ENCODE results near the gene CHCHD6. TPM values are rescaled to one million over a fixed set of nuclear protein-coding genes. Genes with fewer than 3 reads are reported as not detected.

CHCHD6 gene
- total RNA-seq, 2 experiments from 2014 or later = 16.6 to 21.2 TPM

GRCh38 chr3:126867863-126868200 is 163.8 kb downstream of the CHCHD6 start:
- Mint-ChIP-seq H3K9me3 (no peaks in the 10 kb centered on the region), H3K27me3 (no peaks in the 10 kb centered on the region), H3K36me3 (ENCODE audit: low read depth) (peaks cover 12% of the 10 kb centered on the region), H3K4me1 (ENCODE audit: low read depth) (peaks cover 6% of the 10 kb centered on the region), H3K27ac (no peak overlapping the region), H3K4me3 (no peak overlapping the region)
- ChIA-PET CTCF (no interaction called here), POLR2A (no interaction called here)
- DNase-seq (no peak), ATAC-seq (no peak)
- no peak for TF ChIP-seq CTCF (IDR thresholded peaks at IDR 0.05)
- intact Hi-C loops (cut with micrococcal nuclease) = no loop called here

- H3K9me3 Mint-ChIP-seq = no peaks in the 10 kb centered on the region
- DNase-seq = no peak
- ChIA-PET CTCF (no interaction called here), POLR2A (no interaction called here)
- peaks cover 3% of the 10 kb centered on the region for H3K36me3 Mint-ChIP-seq (ENCODE audit: low read depth)
- no peak for ATAC-seq
- no peaks in the 10 kb centered on the region for H3K27me3 Mint-ChIP-seq
- H3K4me1 Mint-ChIP-seq (ENCODE audit: low read depth) = no peaks in the 10 kb centered on the region
- no peak for TF ChIP-seq CTCF (IDR thresholded peaks at IDR 0.05)
- no peak overlapping the region for H3K27ac Mint-ChIP-seq
- no peak overlapping the region for H3K4me3 Mint-ChIP-seq
- intact Hi-C loops (cut with micrococcal nuclease) = no loop called here
Observed at GRCh38 chr3:126870608-126871210, 166.7 kb downstream of the CHCHD6 start.

GRCh38 chr3:126872701-126873342 is 168.8 kb downstream of the CHCHD6 start:
- Mint-ChIP-seq H3K27me3 (no peaks in the 10 kb centered on the region), H3K4me1 (ENCODE audit: low read depth) (no peaks in the 10 kb centered on the region), H3K36me3 (ENCODE audit: low read depth) (peaks cover 1% of the 10 kb centered on the region), H3K27ac (no peak overlapping the region), H3K4me3 (no peak overlapping the region), H3K9me3 (no peaks in the 10 kb centered on the region)
- intact Hi-C loops (cut with micrococcal nuclease) = no loop called here
- ChIA-PET POLR2A (no interaction called here), CTCF (interaction anchor here (1.0 kb wide), 1 partner anchor 110 kb away, joined by 3 read pairs; the partner anchor contains the start of gene PLXNA1)
- TF ChIP-seq CTCF (IDR thresholded peaks at IDR 0.05) = no peak
- DNase-seq = no peak
- no peak for ATAC-seq

- H3K27me3 Mint-ChIP-seq = no peaks in the 10 kb centered on the region
- H3K27ac Mint-ChIP-seq = no peak overlapping the region
- DNase-seq (no peak), ATAC-seq (no peak)
- ChIA-PET CTCF (interaction anchor here (1.0 kb wide), 1 partner anchor 109 kb away, joined by 3 read pairs; the partner anchor contains the start of gene PLXNA1), POLR2A (no interaction called here)
- no peak for TF ChIP-seq CTCF (IDR thresholded peaks at IDR 0.05)
- H3K4me3 Mint-ChIP-seq = no peak overlapping the region
- H3K9me3 Mint-ChIP-seq = no peaks in the 10 kb centered on the region
- H3K36me3 Mint-ChIP-seq (ENCODE audit: low read depth) = peaks cover 1% of the 10 kb centered on the region
- intact Hi-C loops (cut with micrococcal nuclease) = no loop called here
- H3K4me1 Mint-ChIP-seq (ENCODE audit: low read depth) = no peaks in the 10 kb centered on the region
Observed at GRCh38 chr3:126873416-126873815, 169.4 kb downstream of the CHCHD6 start.

- intact Hi-C loops (cut with micrococcal nuclease) = no loop called here
- ATAC-seq (no peak), DNase-seq (no peak)
- ChIA-PET CTCF (no interaction called here), POLR2A (interaction anchor here (0.7 kb wide), 1 partner anchor 77 kb away, joined by 3 read pairs; no protein-coding TSS in a partner anchor)
- TF ChIP-seq CTCF (IDR thresholded peaks at IDR 0.05) = no peak
- no peaks in the 10 kb centered on the region for H3K9me3 Mint-ChIP-seq
- H3K27me3 Mint-ChIP-seq = no peaks in the 10 kb centered on the region
- H3K27ac Mint-ChIP-seq = no peak overlapping the region
- H3K4me1 Mint-ChIP-seq (ENCODE audit: low read depth) = no peaks in the 10 kb centered on the region
- H3K4me3 Mint-ChIP-seq = no peak overlapping the region
- H3K36me3 Mint-ChIP-seq (ENCODE audit: low read depth) = peaks cover under 1% of the 10 kb centered on the region
Observed at GRCh38 chr3:126878664-126879063, 174.6 kb downstream of the CHCHD6 start.

Data from activated CD8-positive, alpha-beta T cell treated with anti-CD3 and anti-CD28 coated beads for 36 hours (primary cell).